Mesenchymal stem cell (in vitro differentiated cells and primary cell): Measurements from ENCODE around the gene GGPS1.
"Not testable (repeated sequence)": the region's sequence is repeated elsewhere in the genome, so short reads cannot be mapped to it uniquely, and the experiment has no call there.

ENCODE experiments used
- DNase-seq: peaks from one replicate; pipeline ENCODE4 v3.0.0-alpha.2; 2013
- H2AFZ ChIP-seq: one replicate; pipeline ENCODE4 v1.6.1; 2013; ENCODE audit warnings: low read depth, mild to moderate bottlenecking, control low read depth, inconsistent platforms, low read length, moderate library complexity
- H2AK5ac ChIP-seq: 2 replicates; pipeline ENCODE4 v1.6.1; 2013; ENCODE audit warnings: low read length, moderate library complexity, mild to moderate bottlenecking, inconsistent platforms; ENCODE audit not compliant: severe bottlenecking
- H2BK120ac ChIP-seq: one replicate; pipeline ENCODE4 v1.6.1; 2013; ENCODE audit warnings: low read depth, mild to moderate bottlenecking, inconsistent platforms, low read length, moderate library complexity
- H2BK12ac ChIP-seq, 2 experiments: one replicate each; pipeline ENCODE4 v1.6.1; 2013; ENCODE audit warnings: inconsistent platforms in 2 of 2, low read length in 2 of 2, mild to moderate bottlenecking in 2 of 2, moderate library complexity in 2 of 2, control low read depth in 1 of 2
- H2BK15ac ChIP-seq: one replicate; pipeline ENCODE4 v1.6.1; 2013; ENCODE audit warnings: mild to moderate bottlenecking, low read depth, inconsistent platforms; ENCODE audit not compliant: poor library complexity, severe bottlenecking
- H2BK5ac ChIP-seq: 2 replicates; pipeline ENCODE4 v1.6.1; 2013; ENCODE audit warnings: low read depth, mild to moderate bottlenecking, low read length, control low read depth, inconsistent platforms; ENCODE audit not compliant: poor library complexity, severe bottlenecking
- H3K14ac ChIP-seq, 2 experiments: one replicate each; pipeline ENCODE4 v1.6.1; 2013; ENCODE audit warnings: inconsistent platforms in 2 of 2, low read length in 2 of 2, control low read depth in 1 of 2, mild to moderate bottlenecking in 1 of 2, moderate library complexity in 1 of 2
- H3K18ac ChIP-seq, 2 experiments: one replicate each; pipeline ENCODE4 v1.6.1; 2013; ENCODE audit warnings: inconsistent platforms in 2 of 2, low read length in 2 of 2, control low read depth in 1 of 2, low read depth in 1 of 2, mild to moderate bottlenecking in 1 of 2
- H3K23ac ChIP-seq, 2 experiments: one replicate each; pipeline ENCODE4 v1.6.1; 2013; ENCODE audit warnings: inconsistent platforms in 2 of 2, low read length in 2 of 2, mild to moderate bottlenecking in 2 of 2, moderate library complexity in 2 of 2, control low read depth in 1 of 2
- H3K27ac ChIP-seq: 2 replicates; pipeline ENCODE4 v1.5.1; 2013; ENCODE audit warnings: mild to moderate bottlenecking, moderate library complexity, low read length, control low read depth, inconsistent platforms; ENCODE audit not compliant: poor library complexity, severe bottlenecking
- H3K27me3 ChIP-seq, 2 experiments: 2 replicates each; pipeline versions ENCODE4 v1.6.1 to v1.7.0; 2013; ENCODE audit warnings: low read length in 2 of 2, mild to moderate bottlenecking in 2 of 2, moderate library complexity in 2 of 2, control low read depth in 1 of 2, inconsistent platforms in 1 of 2; ENCODE audit not compliant: control insufficient read depth in 1 of 2, insufficient read depth in 1 of 2
- H3K36me3 ChIP-seq, 2 experiments: 2 replicates each; pipeline versions ENCODE4 v1.6.1 to v1.7.0; 2013; ENCODE audit warnings: low read length in 2 of 2, control low read depth in 1 of 2, inconsistent platforms in 1 of 2, low read depth in 1 of 2, mild to moderate bottlenecking in 1 of 2; ENCODE audit not compliant: insufficient read depth in 2 of 2, control insufficient read depth in 1 of 2
- H3K4ac ChIP-seq, 2 experiments: one replicate each; pipeline ENCODE4 v1.6.1; 2013; ENCODE audit warnings: inconsistent platforms in 2 of 2, low read length in 2 of 2, mild to moderate bottlenecking in 2 of 2, moderate library complexity in 2 of 2, control low read depth in 1 of 2, low read depth in 1 of 2
- H3K4me1 ChIP-seq: 2 replicates; pipeline ENCODE4 v1.6.1; 2013; ENCODE audit warnings: low read depth, low read length, control low read depth; ENCODE audit not compliant: control insufficient read depth, insufficient read depth
- H3K4me2 ChIP-seq: 2 replicates; pipeline ENCODE4 v1.6.1; 2013; ENCODE audit warnings: low read length, mild to moderate bottlenecking, inconsistent platforms; ENCODE audit not compliant: poor library complexity, severe bottlenecking
- H3K4me3 ChIP-seq, 2 experiments: 2 replicates each; pipeline versions ENCODE4 v1.5.1 to v1.7.0; 2013; ENCODE audit warnings: low read length in 2 of 2, mild to moderate bottlenecking in 2 of 2, control low read depth in 1 of 2, low read depth in 1 of 2; ENCODE audit not compliant: insufficient read depth in 1 of 2
- H3K79me1 ChIP-seq: replicated peaks from 2 replicates; pipeline ENCODE4 v1.6.1; 2013; ENCODE audit warnings: mild to moderate bottlenecking, control low read depth, low read length, inconsistent platforms; ENCODE audit not compliant: poor library complexity, severe bottlenecking
- H3K9ac ChIP-seq: 2 replicates; pipeline ENCODE4 v1.7.0; 2013; ENCODE audit warnings: mild to moderate bottlenecking, low read length, moderate library complexity
- H3K9me3 ChIP-seq: 2 replicates; pipeline ENCODE4 v1.7.0; 2013; ENCODE audit warnings: mild to moderate bottlenecking, low read length; ENCODE audit not compliant: control insufficient read depth
- H4K8ac ChIP-seq: one replicate; pipeline ENCODE4 v1.6.1; 2013; ENCODE audit warnings: inconsistent platforms, mild to moderate bottlenecking, low read length, moderate library complexity
- H4K91ac ChIP-seq: one replicate; pipeline ENCODE4 v1.6.1; 2013; ENCODE audit warnings: mild to moderate bottlenecking, low read length, inconsistent platforms
- WGBS: methylation state at CpG from one replicate; pipeline ENCODE4 v1.1.7; 2013; ENCODE audit warnings: mixed read lengths; 5-methylcytosine and 5-hydroxymethylcytosine counted together

GGPS1 gene

GRCh38 chr1:235307158-235308124 is 20.9 kb upstream of the GGPS1 start:
- no peak overlapping the region for H3K18ac ChIP-seq
- H3K4ac ChIP-seq = no peak overlapping the region
- no peak overlapping the region for H3K4me2 ChIP-seq
- H2AFZ ChIP-seq = no peak overlapping the region
- H2BK5ac ChIP-seq = no peak overlapping the region
- H4K91ac ChIP-seq = no peak overlapping the region
- H3K14ac ChIP-seq = no peak overlapping the region
- no peaks in the 10 kb centered on the region for H3K27me3 ChIP-seq
- no peaks in the 10 kb centered on the region for H3K9me3 ChIP-seq
- DNase-seq = no peak
- H2BK15ac ChIP-seq = no peak overlapping the region
- H2AK5ac ChIP-seq = no peak overlapping the region
- no peak overlapping the region for H3K27ac ChIP-seq
- peaks cover 5% of the 10 kb centered on the region for H3K4me1 ChIP-seq
- peak overlapping the region in 1 of 2 experiments; percentile 38 for H3K4me3 ChIP-seq
- peaks cover 0 to 9% of the 10 kb centered on the region in 2 experiments for H3K36me3 ChIP-seq
- H3K9ac ChIP-seq = peak overlapping the region; percentile 50
- no peak overlapping the region for H2BK120ac ChIP-seq
- over 99% methylated on average over 6 of the region's 7 CpGs for WGBS
- no peak overlapping the region for H4K8ac ChIP-seq
- no peak overlapping the region for H3K23ac ChIP-seq
- no peaks in the 10 kb centered on the region for H3K79me1 ChIP-seq
- H2BK12ac ChIP-seq = no peak overlapping the region

DNA sequence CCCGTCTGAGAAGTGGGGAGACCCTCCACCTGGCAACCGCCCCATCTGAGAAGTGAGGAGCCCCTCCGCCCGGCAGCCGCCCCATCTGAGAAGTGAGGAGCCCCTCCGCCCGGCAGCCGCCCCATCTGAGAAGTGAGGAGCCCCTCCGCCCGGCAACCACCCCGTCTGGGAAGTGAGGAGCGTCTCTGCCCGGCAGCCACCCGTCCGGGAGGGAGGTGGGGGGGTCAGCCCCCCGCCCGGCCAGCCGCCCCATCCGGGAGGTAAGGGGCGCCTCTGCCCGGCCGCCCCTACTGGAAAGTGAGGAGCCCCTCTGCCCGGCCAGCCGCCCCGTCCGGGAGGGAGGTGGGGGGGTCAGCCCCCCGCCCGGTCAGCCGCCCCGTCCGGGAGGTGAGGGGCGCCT is 19.2 kb upstream of the GGPS1 start:
- H2BK15ac ChIP-seq = not testable (repeated sequence)

DNA sequence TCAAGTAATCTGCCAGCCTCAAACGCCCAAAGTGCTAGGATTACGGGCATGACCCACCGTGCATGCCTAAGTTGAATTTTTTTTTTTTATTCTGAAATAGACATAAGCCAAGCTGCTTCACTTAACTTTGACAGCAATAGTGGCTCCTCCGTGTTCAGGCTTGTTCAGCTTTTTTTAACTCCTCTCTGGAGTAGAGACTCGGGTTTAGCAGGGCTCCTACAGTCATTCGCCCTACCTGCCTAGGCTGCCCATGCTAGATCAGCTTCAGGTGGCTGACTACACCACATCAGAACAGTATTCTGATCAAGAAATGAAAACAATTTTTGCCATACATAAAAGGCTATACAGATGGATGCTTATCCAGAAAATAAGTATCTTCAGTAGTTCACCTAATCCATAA is 15.1 kb upstream of the GGPS1 start:
- no peak overlapping the region for H2AFZ ChIP-seq
- no peak for DNase-seq
- H3K4me3 ChIP-seq = no peak overlapping the region
- H3K4me1 ChIP-seq = peaks cover 3% of the 10 kb centered on the region
- no peaks in the 10 kb centered on the region for H3K27me3 ChIP-seq
- 97% methylated on average over 6 of the region's 6 CpGs for WGBS
- no peak overlapping the region for H3K4me2 ChIP-seq
- no peak overlapping the region for H4K8ac ChIP-seq
- H2BK15ac ChIP-seq = no peak overlapping the region
- H3K9me3 ChIP-seq = no peaks in the 10 kb centered on the region
- H2BK120ac ChIP-seq = no peak overlapping the region
- no peak overlapping the region for H4K91ac ChIP-seq
- H3K18ac ChIP-seq = no peak overlapping the region
- peaks cover 0 to 8% of the 10 kb centered on the region in 2 experiments for H3K36me3 ChIP-seq
- H3K27ac ChIP-seq = no peak overlapping the region
- no peak overlapping the region for H2BK5ac ChIP-seq
- H3K4ac ChIP-seq = no peak overlapping the region
- no peaks in the 10 kb centered on the region for H3K79me1 ChIP-seq
- no peak overlapping the region for H3K14ac ChIP-seq
- H2AK5ac ChIP-seq = no peak overlapping the region
- no peak overlapping the region for H2BK12ac ChIP-seq
- no peak overlapping the region for H3K23ac ChIP-seq
- H3K9ac ChIP-seq = peak overlapping the region; percentile 80

More for the DNA sequence above, 19.2 kb upstream of the GGPS1 start:
- H3K27me3 ChIP-seq, H3K9me3 ChIP-seq, H4K8ac ChIP-seq, DNase-seq, H3K9ac ChIP-seq, H3K18ac ChIP-seq, H3K4ac ChIP-seq, H4K91ac ChIP-seq, H3K4me2 ChIP-seq, H2BK5ac ChIP-seq, H2BK12ac ChIP-seq, H3K27ac ChIP-seq, H3K23ac ChIP-seq, H3K14ac ChIP-seq, H2BK120ac ChIP-seq, H3K4me1 ChIP-seq, H3K4me3 ChIP-seq, H2AFZ ChIP-seq, H3K79me1 ChIP-seq, H3K36me3 ChIP-seq, H2AK5ac ChIP-seq: not testable (repeated sequence)
- WGBS = 100% methylated on average over 1 of the region's 32 CpGs

DNA sequence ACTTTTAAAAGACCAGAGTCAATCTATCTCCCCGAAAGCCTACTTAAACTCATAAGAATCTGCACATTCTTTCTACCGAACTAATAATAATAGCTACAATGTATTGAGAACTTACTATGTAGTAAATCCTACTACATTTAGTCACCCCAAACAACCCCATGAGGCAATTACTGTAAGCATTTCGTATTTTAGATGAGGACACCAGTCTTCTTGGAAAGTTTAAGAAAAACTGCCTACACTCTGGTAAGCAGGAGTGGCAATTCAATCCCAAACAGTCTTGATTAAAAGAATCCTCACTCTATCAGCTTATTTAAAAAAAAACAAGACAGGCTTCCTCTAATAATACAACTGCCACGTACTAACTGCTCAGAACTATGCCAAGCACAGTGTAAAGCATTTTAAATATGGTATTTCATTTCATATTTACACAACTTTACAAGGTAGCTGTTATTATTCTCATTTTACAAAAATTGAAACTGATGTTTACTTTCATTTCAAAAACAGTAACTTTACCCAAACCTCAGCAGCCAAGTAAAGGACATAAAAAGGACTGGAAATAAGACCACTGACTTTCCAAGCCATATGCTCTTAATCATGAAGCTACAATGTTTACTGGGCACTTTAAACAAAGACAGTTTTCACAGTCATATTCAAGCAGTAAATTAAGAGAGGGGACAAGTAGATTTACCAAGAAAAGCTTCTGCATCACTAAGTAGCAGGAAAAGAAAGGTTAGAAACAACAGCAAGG is 14.3 kb upstream of the GGPS1 start:
- Histone ChIP-seq H3K18ac (no peak overlapping the region), H2BK15ac (no peak overlapping the region), H4K8ac (no peak overlapping the region), H3K27me3 (no peaks in the 10 kb centered on the region), H3K79me1 (no peaks in the 10 kb centered on the region), H3K9me3 (no peaks in the 10 kb centered on the region), H2AK5ac (no peak overlapping the region), H2AFZ (no peak overlapping the region), H3K27ac (no peak overlapping the region), H3K4ac (no peak overlapping the region), H2BK120ac (no peak overlapping the region), H3K9ac (peak overlapping the region; percentile 80), H2BK5ac (no peak overlapping the region), H4K91ac (no peak overlapping the region), H3K4me3 (peak overlapping the region in 1 of 2 experiments; percentile 67), H3K14ac (no peak overlapping the region), H3K36me3 (peaks cover 8 to 9% of the 10 kb centered on the region in 2 experiments), H3K4me2 (no peak overlapping the region), H2BK12ac (no peak overlapping the region), H3K23ac (no peak overlapping the region), H3K4me1 (peaks cover 4% of the 10 kb centered on the region)
- DNase-seq = peak; percentile 36
- 95% methylated on average over 1 of the region's 4 CpGs for WGBS
